ENCODE measurements around the gene SCN1B. TPM values are rescaled to one million over a fixed set of nuclear protein-coding genes. Genes with fewer than 3 reads are reported as not detected.

Gene SCN1B
- total and polyA plus RNA-seq, 2 of the 13 experiments (the other 11 are each of a cell fraction or from before 2014, with no cell fraction given), result 2.7 to 20.1 TPM

DNA sequence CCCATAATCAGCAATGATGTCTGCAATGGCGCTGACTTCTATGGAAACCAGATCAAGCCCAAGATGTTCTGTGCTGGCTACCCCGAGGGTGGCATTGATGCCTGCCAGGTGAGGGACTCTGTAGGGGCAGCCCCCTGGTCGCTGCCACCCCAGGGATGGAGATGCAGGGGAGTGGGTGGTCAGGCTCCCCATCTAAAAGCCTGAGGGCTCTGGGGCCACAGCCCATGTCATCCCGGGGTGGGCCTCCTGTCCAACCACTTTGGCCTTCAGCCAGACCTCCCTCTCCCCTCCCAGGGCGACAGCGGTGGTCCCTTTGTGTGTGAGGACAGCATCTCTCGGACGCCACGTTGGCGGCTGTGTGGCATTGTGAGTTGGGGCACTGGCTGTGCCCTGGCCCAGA is 35.3 kb downstream of the SCN1B start:
- Histone ChIP-seq H2AFZ (ENCODE audit: low read length) (no peak overlapping the region), H4K20me1 (ENCODE audit: insufficient read depth, low read length) (no peaks in the 10 kb centered on the region), H3K27me3 (ENCODE audit: control insufficient read depth in 1 of 2, insufficient read depth in 2 of 2, low read length in 2 of 2) (no peaks in the 10 kb centered on the region; a peak in 1 of 5 replicates), H3K36me3 (replicated peaks in 1 of 2; ENCODE audit: control insufficient read depth in 1 of 2, insufficient read depth in 2 of 2, low read length in 2 of 2) (no peaks in the 10 kb centered on the region), H3K27ac (ENCODE audit: extremely low read length, insufficient read depth, low read length) (no peak overlapping the region), H3K79me2 (ENCODE audit: insufficient read depth, low read length) (no peaks in the 10 kb centered on the region), H3K9ac (ENCODE audit: insufficient read depth, low read depth, low read length) (no peak overlapping the region), H3K4me2 (ENCODE audit: low read depth, low read length) (no peak overlapping the region), H3K4me3 (replicated peaks in 1 of 3; ENCODE audit: insufficient read depth in 1 of 3, low read depth in 2 of 3, low read length in 3 of 3) (no peak overlapping the region), H3K4me1 (ENCODE audit: insufficient read depth, low read length) (peaks cover 20% of the 10 kb centered on the region), H3K9me3 (ENCODE audit: low read length) (peaks cover 8% of the 10 kb centered on the region)
- ATAC-seq (no peak; the same call in 2 of the 3 replicates), FAIRE-seq (no peak), DNase-seq (ENCODE audit: low spot score) (no peak)
- BruUV-seq (replicated peaks), result no TSS peak
- intact Hi-C loops (cut with micrococcal nuclease; ENCODE audit: unreplicated experiment) (no loop called here), in situ Hi-C loops (cut with HindIII; ENCODE audit: extremely low pct_ligation_motif_present, low pct_unique_long_range_greater_than_20kb) (loop anchor here (5.0 kb wide), 1 partner anchor 72 kb away; the partner anchor contains the start of genes FXYD1 and LGI4)
- TF ChIP-seq KDM5B (CRISPR knock-in tag; IDR thresholded peaks at IDR 0.05; ENCODE audit: borderline replicate concordance) (0 out of 2 replicates have a peak, but pooled peaks have one; percentile 16), ZNF687 (CRISPR knock-in tag; IDR thresholded peaks at IDR 0.05) (peak; percentile 25; the same call in 1 of the 2 replicates), GZF1 (CRISPR knock-in tag; IDR thresholded peaks at IDR 0.05) (no peak), AGO2 (optimal IDR thresholded peaks at IDR 0.05; ENCODE audit: low read depth, low read length) (peak; percentile 90)
- CTCF ChIA-PET (ENCODE audit: low intra/inter-chr PET ratio, low total read pairs), result no interaction called here
- 68% methylated on average over 4 of the region's 10 CpGs for WGBS (ENCODE audit: low lambda C conversion rate)
- POLR2A ChIA-PET, result no interaction called here
